Left lobe of liver (tissue), 2 donors: ENCODE data around the gene MYO5B. TPM values are rescaled to one million over a fixed set of nuclear protein-coding genes. Genes with fewer than 3 reads are reported as not detected.

Source experiments
- ATAC-seq: fragments of 200-7000 bp; cut with Tn5 transposase; one replicate; pipeline ENCODE4 v1.9.1; 2020; ENCODE audit warnings: mild to moderate bottlenecking, moderate library complexity
- DNase-seq: peaks from one replicate; pipeline ENCODE4 v3.0.0-alpha.2; 2020; ENCODE audit warnings: low spot score
- total RNA-seq: library from RNA; stranded (reverse); gene quantifications from one replicate; pipeline ENCODE4 v1.2.1, GENCODE V29; 2021
- donor health status: DM: no; HTN: no; CAD: no; lungs with moderate emphysema.
- donor health status: DM: no; HTN: yes; CAD: no.

MYO5B gene
- total RNA-seq, 1 donor from 2014 or later: 16.1 TPM

- DNase-seq (no peak), ATAC-seq (peak; percentile 94)
Observed at GRCh38 chr18:50154420-50154819, 40.5 kb downstream of the MYO5B start.

- ATAC-seq (no peak), DNase-seq (no peak)
Observed at GRCh38 chr18:50152900-50153299, 42.0 kb downstream of the MYO5B start.

GRCh38 chr18:50151926-50152325 is 43.0 kb downstream of the MYO5B start:
- ATAC-seq (no peak), DNase-seq (no peak)

- ATAC-seq (no peak), DNase-seq (no peak)
Observed at GRCh38 chr18:50144540-50144939, 50.4 kb downstream of the MYO5B start.

GRCh38 chr18:50143886-50144285 is 51.1 kb downstream of the MYO5B start:
- no peak for ATAC-seq
- DNase-seq: no peak

GRCh38 chr18:50143294-50143693 is 51.7 kb downstream of the MYO5B start:
- no peak for DNase-seq
- no peak for ATAC-seq

- no peak for DNase-seq
- no peak for ATAC-seq
Observed at GRCh38 chr18:50142441-50143120, 52.4 kb downstream of the MYO5B start.

- no peak for ATAC-seq
- no peak for DNase-seq
Observed at GRCh38 chr18:50138181-50139064, 56.5 kb downstream of the MYO5B start.

GRCh38 chr18:50135903-50136302 is 59.0 kb downstream of the MYO5B start:
- ATAC-seq (no peak), DNase-seq (no peak)

- ATAC-seq (no peak), DNase-seq (no peak)
Observed at GRCh38 chr18:50133526-50133925, 61.4 kb downstream of the MYO5B start.

- no peak for DNase-seq
- no peak for ATAC-seq
Observed at GRCh38 chr18:50131591-50131990, 63.4 kb downstream of the MYO5B start.

- ATAC-seq (peak; percentile 87), DNase-seq (peak; percentile 76)
Observed at GRCh38 chr18:50128506-50129271, 66.3 kb downstream of the MYO5B start.

GRCh38 chr18:50127516-50128210 is 67.3 kb downstream of the MYO5B start:
- DNase-seq: no peak
- ATAC-seq: peak; percentile 62

GRCh38 chr18:50126471-50126870 is 68.5 kb downstream of the MYO5B start:
- no peak for DNase-seq
- no peak for ATAC-seq

- DNase-seq (no peak), ATAC-seq (no peak)
Observed at GRCh38 chr18:50125456-50125855, 69.5 kb downstream of the MYO5B start.

GRCh38 chr18:50119296-50119695 is 75.7 kb downstream of the MYO5B start:
- DNase-seq (no peak), ATAC-seq (no peak)

- DNase-seq: no peak
- no peak for ATAC-seq
Observed at GRCh38 chr18:50117863-50118262, 77.1 kb downstream of the MYO5B start.

GRCh38 chr18:50115095-50115494 is 79.9 kb downstream of the MYO5B start:
- peak; percentile 84 for ATAC-seq
- no peak for DNase-seq

GRCh38 chr18:50114448-50114847 is 80.5 kb downstream of the MYO5B start:
- ATAC-seq: no peak

GRCh38 chr18:50113726-50114125 is 81.2 kb downstream of the MYO5B start:
- no peak for ATAC-seq
- DNase-seq: no peak

More at GRCh38 chr18:50114448-50114847, 80.5 kb downstream of the MYO5B start:
- no peak for DNase-seq

GRCh38 chr18:50111398-50111797 is 83.5 kb downstream of the MYO5B start:
- no peak for DNase-seq
- ATAC-seq: no peak
